Trophoblast cell (in vitro differentiated cells and primary cell): ENCODE results near the gene PRR33.
A peak's percentile ranks its signal among the peaks of the same experiment; 100 is the strongest.

Source experiments
- DNase-seq, 2 donors: peaks; one replicate each; pipeline ENCODE4 v3.0.0-alpha.2; 2016
- H2AFZ ChIP-seq: 2 replicates; pipeline ENCODE4 v1.6.1; 2013; ENCODE audit warnings: low read length, moderate library complexity, mild to moderate bottlenecking; ENCODE audit not compliant: insufficient read depth, poor library complexity
- H2AK5ac ChIP-seq: 2 replicates; pipeline ENCODE4 v1.6.1; 2013; ENCODE audit warnings: mild to moderate bottlenecking, low read length
- H2BK120ac ChIP-seq: 2 replicates; pipeline ENCODE4 v1.6.1; 2013; ENCODE audit warnings: low read length, mild to moderate bottlenecking, moderate library complexity; ENCODE audit not compliant: insufficient read depth, poor library complexity
- H2BK12ac ChIP-seq: 2 replicates; pipeline ENCODE4 v1.6.1; 2013; ENCODE audit warnings: mild to moderate bottlenecking, low read length, moderate library complexity
- H2BK5ac ChIP-seq: 2 replicates; pipeline ENCODE4 v1.6.1; 2013; ENCODE audit warnings: low read length, low read depth, moderate library complexity, mild to moderate bottlenecking; ENCODE audit not compliant: poor library complexity
- H3K14ac ChIP-seq: 2 replicates; pipeline ENCODE4 v1.6.1; 2013; ENCODE audit warnings: mild to moderate bottlenecking, low read length
- H3K18ac ChIP-seq: 2 replicates; pipeline ENCODE4 v1.6.1; 2013; ENCODE audit warnings: mild to moderate bottlenecking, low read length
- H3K23ac ChIP-seq: 2 replicates; pipeline ENCODE4 v1.6.1; 2013; ENCODE audit warnings: low read length
- H3K27ac ChIP-seq: 2 replicates; pipeline ENCODE4 v1.5.1; 2013; ENCODE audit warnings: low read depth, mild to moderate bottlenecking, inconsistent platforms, low read length, moderate library complexity
- H3K27me3 ChIP-seq: 2 replicates; pipeline ENCODE4 v1.6.1; 2013; ENCODE audit warnings: inconsistent platforms, mild to moderate bottlenecking, low read length, moderate library complexity; ENCODE audit not compliant: insufficient read depth
- H3K36me3 ChIP-seq, 2 experiments: 1 replicate in 1 of 2; 2 replicates in 1 of 2; pipeline ENCODE4 v1.6.1; 2013; ENCODE audit warnings: low read length in 2 of 2, mild to moderate bottlenecking in 2 of 2, moderate library complexity in 1 of 2; ENCODE audit not compliant: insufficient read depth in 2 of 2, control insufficient read depth in 1 of 2
- H3K4ac ChIP-seq: 2 replicates; pipeline ENCODE4 v1.6.1; 2013; ENCODE audit warnings: low read depth, mild to moderate bottlenecking, low read length, moderate library complexity
- H3K4me1 ChIP-seq, 2 experiments: 1 replicate in 1 of 2; 2 replicates in 1 of 2; pipeline ENCODE4 v1.6.1; 2013; ENCODE audit warnings: low read length in 2 of 2, mild to moderate bottlenecking in 2 of 2, moderate library complexity in 1 of 2; ENCODE audit not compliant: insufficient read depth in 2 of 2, control insufficient read depth in 1 of 2
- H3K4me2 ChIP-seq: 2 replicates; pipeline ENCODE4 v1.6.1; 2013; ENCODE audit warnings: inconsistent platforms, mild to moderate bottlenecking, low read length, moderate library complexity
- H3K4me3 ChIP-seq: 2 replicates; pipeline ENCODE4 v1.5.1; 2013; ENCODE audit warnings: mild to moderate bottlenecking, low read depth, low read length, inconsistent platforms
- H3K79me1 ChIP-seq: one replicate; pipeline ENCODE4 v1.6.1; 2013; ENCODE audit warnings: low read length
- H3K79me2 ChIP-seq: 2 replicates; pipeline ENCODE4 v1.6.1; 2013; ENCODE audit warnings: low read length, mild to moderate bottlenecking; ENCODE audit not compliant: control insufficient read depth, insufficient read depth, poor library complexity
- H3K9ac ChIP-seq: 2 replicates; pipeline ENCODE4 v1.6.1; 2013; ENCODE audit warnings: mild to moderate bottlenecking, low read length
- H3K9me3 ChIP-seq: 2 replicates; pipeline ENCODE4 v1.6.1; 2013; ENCODE audit warnings: low read depth, mild to moderate bottlenecking, control low read depth, inconsistent platforms, low read length; ENCODE audit not compliant: insufficient read depth
- H4K12ac ChIP-seq: 2 replicates; pipeline ENCODE4 v1.6.1; 2013; ENCODE audit warnings: low read depth, mild to moderate bottlenecking, low read length, moderate library complexity
- H4K8ac ChIP-seq: 2 replicates; pipeline ENCODE4 v1.6.1; 2013; ENCODE audit warnings: low read depth, mild to moderate bottlenecking, low read length, moderate library complexity
- H4K91ac ChIP-seq: one replicate; pipeline ENCODE4 v1.6.1; 2013; ENCODE audit warnings: low read depth, mild to moderate bottlenecking, low read length, moderate library complexity
- WGBS: extraction: QIAGEN DNeasy Blood & Tissue Kit; methylation state at CpG from one replicate; pipeline ENCODE4 v1.1.7; 2013; ENCODE audit warnings: missing lambda C conversion rate; ENCODE audit not compliant: insufficient read length, insufficient coverage; ENCODE audit errors: extremely low coverage; 5-methylcytosine and 5-hydroxymethylcytosine counted together

The PRR33 gene

DNA sequence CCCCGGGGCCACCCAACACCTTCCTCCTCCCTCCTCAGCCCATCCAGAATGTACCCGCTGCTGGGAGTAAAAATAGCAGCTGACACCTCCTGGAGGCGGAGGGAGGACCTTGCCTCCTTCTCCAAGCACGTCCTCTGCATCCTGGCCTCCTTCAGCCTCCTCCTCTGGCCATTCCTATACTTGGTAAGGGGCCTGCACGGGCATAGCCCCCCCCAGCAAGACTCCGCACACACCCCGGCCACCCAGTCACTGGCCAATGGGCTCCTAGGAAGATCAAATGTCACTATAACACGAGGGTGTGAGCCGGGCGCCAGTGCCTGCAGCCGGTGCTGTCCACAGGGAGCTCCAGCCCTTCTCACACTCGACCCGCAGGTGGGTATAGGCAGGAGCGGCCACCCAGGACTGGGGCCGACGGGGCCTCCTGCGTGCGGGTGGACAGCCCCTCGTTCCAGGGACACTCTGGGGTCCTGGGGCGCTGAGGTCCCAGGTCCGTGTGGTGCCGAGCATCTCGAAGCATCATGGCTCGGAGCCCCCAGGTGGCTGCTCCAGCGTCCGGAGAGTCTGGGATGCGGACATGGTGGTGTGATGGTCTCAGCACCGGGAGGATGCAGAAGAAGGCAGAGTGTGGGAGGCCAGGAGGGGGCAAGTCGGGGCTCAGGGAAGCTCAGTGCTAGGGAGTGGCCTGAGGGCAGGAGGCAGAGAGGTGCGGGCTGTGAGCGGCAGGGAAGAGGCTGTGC, 27.9 kb upstream of the PRR33 start, which contains the start of gene TNNT3:
TNNT3 (plus strand) TSS at position 313 of the 737 bp plus-strand sequence. CDS start 3,172 bp downstream, outside the sequence.
- Histone ChIP-seq H3K4me1 (peaks cover 0 to 2% of the 10 kb centered on the region in 2 experiments), H3K18ac (no peak within 1 kb of the TSS), H3K9me3 (no peaks in the 10 kb centered on the region), H2BK12ac (no peak within 1 kb of the TSS), H3K27me3 (no peaks in the 10 kb centered on the region), H4K12ac (no peak within 1 kb of the TSS), H3K36me3 (no peaks in the 10 kb centered on the region), H3K79me2 (no peaks in the 10 kb centered on the region), H3K14ac (no peak within 1 kb of the TSS), H3K79me1 (no peaks in the 10 kb centered on the region), H2AFZ (no peak within 1 kb of the TSS), H3K27ac (no peak within 1 kb of the TSS), H3K9ac (no peak within 1 kb of the TSS), H2BK120ac (no peak within 1 kb of the TSS), H3K4ac (no peak within 1 kb of the TSS), H3K4me3 (peak within 1 kb of the TSS; percentile 34), H2BK5ac (no peak within 1 kb of the TSS), H2AK5ac (no peak within 1 kb of the TSS), H3K4me2 (no peak within 1 kb of the TSS), H4K91ac (no peak within 1 kb of the TSS), H3K23ac (no peak within 1 kb of the TSS), H4K8ac (no peak within 1 kb of the TSS)
- DNase-seq = no peak
- WGBS = no CpG with 5 or more reads among the region's 31 CpGs

DNA sequence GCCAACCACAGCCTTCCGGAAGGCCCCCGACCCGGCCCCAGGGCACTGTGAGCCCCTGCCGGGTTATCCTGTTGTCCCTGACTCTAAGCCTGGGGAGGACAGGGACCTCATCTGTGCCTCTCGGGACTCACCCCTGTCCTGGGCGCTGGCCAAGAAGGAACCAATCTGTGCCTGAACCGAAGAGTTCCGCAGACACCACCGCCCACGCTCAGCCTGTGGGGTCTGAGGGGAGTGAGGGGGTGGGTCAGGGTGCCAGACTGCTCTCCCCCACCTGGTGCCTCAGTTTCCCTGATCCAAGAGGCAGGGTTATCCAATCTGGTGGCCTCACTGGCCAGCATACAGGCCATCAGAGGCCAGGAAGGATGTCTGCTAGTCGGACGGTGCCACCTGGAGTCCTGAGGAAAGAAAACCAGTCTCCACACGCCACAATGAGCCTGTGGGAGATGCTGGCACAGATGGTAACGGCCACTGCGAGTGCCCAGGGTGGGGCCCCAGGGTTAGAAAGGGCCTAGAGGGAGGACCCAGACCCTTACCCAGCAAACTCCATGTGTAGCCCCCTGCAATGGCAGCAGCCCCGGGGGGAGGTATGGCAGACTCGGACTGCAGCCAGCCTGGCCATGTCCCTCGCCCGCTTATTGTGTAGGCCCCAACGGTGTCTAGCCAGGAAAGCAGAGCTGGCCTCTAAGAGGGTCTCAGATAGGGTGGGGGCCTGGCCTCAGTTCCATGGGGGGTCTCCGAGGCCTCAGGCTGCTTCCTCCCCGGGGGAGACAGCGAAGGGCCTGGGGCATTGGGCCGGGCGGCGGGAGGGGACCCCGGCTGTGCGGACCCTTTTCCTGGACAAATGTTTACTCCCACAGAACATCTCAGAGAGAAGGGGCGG, 27.0 kb upstream of the PRR33 start:
- H4K8ac ChIP-seq = no peak overlapping the region
- no peak overlapping the region for H2AK5ac ChIP-seq
- no CpG with 5 or more reads among the region's 29 CpGs for WGBS

DNA sequence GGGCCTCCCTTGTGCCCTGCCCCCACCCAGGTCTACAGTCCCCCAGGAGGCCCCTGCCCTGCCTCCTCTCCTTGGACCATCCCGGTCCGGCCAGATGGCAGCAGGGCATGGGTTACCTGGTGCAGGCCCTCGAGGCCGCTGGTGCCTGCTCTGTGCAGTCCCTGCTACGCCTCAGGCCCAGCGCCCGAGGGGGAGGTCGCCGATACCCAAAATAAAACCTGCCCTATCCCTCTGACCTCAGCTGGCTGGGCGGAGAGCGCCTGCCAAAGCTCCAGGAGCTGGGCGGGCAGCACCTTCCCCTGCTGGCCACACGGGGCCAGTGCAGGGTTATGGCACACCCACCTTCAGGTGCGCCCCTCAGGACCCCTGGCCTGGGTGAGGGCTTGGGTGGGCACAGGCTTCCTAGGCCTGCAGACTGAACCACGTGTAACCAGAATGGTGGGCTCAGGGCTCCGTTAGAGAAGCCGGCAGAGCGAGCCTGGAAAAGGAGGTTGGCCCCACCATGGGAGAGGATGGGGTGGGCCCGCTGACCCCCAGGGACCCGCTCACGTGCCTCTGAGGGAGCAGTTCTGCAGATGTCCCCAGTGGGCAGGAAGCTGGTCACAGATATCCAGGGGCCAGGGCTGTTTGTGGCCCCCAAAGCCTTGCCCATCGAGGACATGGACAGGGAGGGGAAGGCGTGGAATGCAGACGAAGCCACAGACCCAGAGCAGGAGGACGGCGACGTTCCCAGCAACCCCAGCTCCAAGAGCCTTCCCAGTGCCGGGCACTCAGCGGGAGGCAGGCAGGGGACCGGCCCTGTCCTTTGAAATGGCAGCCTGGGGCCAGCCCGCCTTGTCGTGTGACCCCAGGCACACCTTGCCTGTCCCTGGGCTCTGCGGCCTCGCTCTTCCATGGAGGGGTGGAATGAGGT, 26.1 kb upstream of the PRR33 start:
- no peak overlapping the region for H3K4me2 ChIP-seq
- H3K27ac ChIP-seq = no peak overlapping the region
- peaks cover 4% of the 10 kb centered on the region for H3K9me3 ChIP-seq
- no peak overlapping the region for H3K9ac ChIP-seq
- H2BK120ac ChIP-seq = no peak overlapping the region
- no peak overlapping the region for H3K4me3 ChIP-seq
- no peak overlapping the region for H3K23ac ChIP-seq
- H2AFZ ChIP-seq = no peak overlapping the region
- peak in 1 of 2 donors; percentile 17 for DNase-seq
- no peaks in the 10 kb centered on the region for H3K27me3 ChIP-seq
- H3K79me1 ChIP-seq = no peaks in the 10 kb centered on the region
- peaks cover 0 to 2% of the 10 kb centered on the region in 2 experiments for H3K4me1 ChIP-seq
- no peaks in the 10 kb centered on the region for H3K36me3 ChIP-seq
- no peak overlapping the region for H3K4ac ChIP-seq
- no peak overlapping the region for H4K12ac ChIP-seq
- H3K18ac ChIP-seq = no peak overlapping the region
- H4K8ac ChIP-seq = no peak overlapping the region
- H3K79me2 ChIP-seq = no peaks in the 10 kb centered on the region
- H4K91ac ChIP-seq = no peak overlapping the region
- H2BK12ac ChIP-seq = no peak overlapping the region
- H2BK5ac ChIP-seq = no peak overlapping the region
- no peak overlapping the region for H2AK5ac ChIP-seq
- no peak overlapping the region for H3K14ac ChIP-seq
- no CpG with 5 or more reads among the region's 34 CpGs for WGBS

More for the DNA sequence above, 27.0 kb upstream of the PRR33 start:
- Histone ChIP-seq H3K14ac (no peak overlapping the region), H3K79me1 (no peaks in the 10 kb centered on the region), H2AFZ (no peak overlapping the region), H2BK5ac (no peak overlapping the region), H3K4me2 (no peak overlapping the region), H3K9me3 (peaks cover 3% of the 10 kb centered on the region), H3K4ac (no peak overlapping the region), H3K23ac (no peak overlapping the region), H3K4me3 (no peak overlapping the region), H2BK120ac (no peak overlapping the region), H3K27me3 (no peaks in the 10 kb centered on the region), H3K79me2 (no peaks in the 10 kb centered on the region), H3K4me1 (peaks cover 0 to 2% of the 10 kb centered on the region in 2 experiments), H3K36me3 (no peaks in the 10 kb centered on the region), H4K12ac (no peak overlapping the region), H3K18ac (no peak overlapping the region), H2BK12ac (no peak overlapping the region), H4K91ac (no peak overlapping the region), H3K9ac (no peak overlapping the region), H3K27ac (no peak overlapping the region)
- no peak for DNase-seq

DNA sequence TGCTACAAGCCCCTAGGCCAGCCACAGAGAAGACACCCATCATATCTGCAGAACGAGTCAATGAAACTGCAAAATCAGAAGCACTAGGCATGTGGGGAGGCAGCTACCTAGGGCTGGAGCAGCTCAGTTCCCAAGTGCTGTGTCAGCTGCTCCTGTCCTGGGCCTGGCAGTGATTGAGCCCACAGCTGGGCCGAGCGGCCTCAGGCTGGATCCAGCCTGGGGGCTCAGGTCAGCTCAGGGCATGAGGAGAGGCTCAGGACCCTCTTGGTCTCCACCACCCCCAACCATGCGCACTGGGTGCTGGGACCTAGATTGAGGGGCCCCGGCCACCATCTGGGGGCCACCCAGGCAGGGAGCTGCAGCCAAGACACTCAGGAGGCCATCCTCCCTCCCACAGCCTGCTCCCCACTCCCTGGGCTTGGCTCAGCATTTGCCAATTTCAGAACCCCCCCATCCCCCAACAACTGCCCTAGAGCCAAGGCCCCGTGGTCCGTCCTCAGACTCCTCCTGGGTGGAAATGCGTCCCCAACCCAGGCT, 25.4 kb upstream of the PRR33 start:
- H3K27me3 ChIP-seq = no peaks in the 10 kb centered on the region
- no peak overlapping the region for H3K23ac ChIP-seq
- no peak overlapping the region for H4K91ac ChIP-seq
- peaks cover 0 to 2% of the 10 kb centered on the region in 2 experiments for H3K4me1 ChIP-seq
- no peak overlapping the region for H3K4me3 ChIP-seq
- H4K12ac ChIP-seq = no peak overlapping the region
- H3K14ac ChIP-seq = no peak overlapping the region
- no peaks in the 10 kb centered on the region for H3K79me2 ChIP-seq
- no peak overlapping the region for H3K4ac ChIP-seq
- no peak overlapping the region for H2BK5ac ChIP-seq
- no peak overlapping the region for H3K9ac ChIP-seq
- no CpG with 5 or more reads among the region's 8 CpGs for WGBS
- H2BK12ac ChIP-seq = no peak overlapping the region
- H2AK5ac ChIP-seq = no peak overlapping the region
- H3K79me1 ChIP-seq = no peaks in the 10 kb centered on the region
- no peak overlapping the region for H2AFZ ChIP-seq
- no peak for DNase-seq
- H4K8ac ChIP-seq = no peak overlapping the region
- H3K36me3 ChIP-seq = no peaks in the 10 kb centered on the region
- H2BK120ac ChIP-seq = no peak overlapping the region
- peaks cover 4% of the 10 kb centered on the region for H3K9me3 ChIP-seq
- H3K18ac ChIP-seq = no peak overlapping the region
- H3K27ac ChIP-seq = no peak overlapping the region
- no peak overlapping the region for H3K4me2 ChIP-seq
